COR-L47 (cell line): ENCODE results near the gene NFIL3.
A peak's percentile ranks its signal among the peaks of the same experiment; 100 is the strongest.
"Not testable (repeated sequence)": the region's sequence is repeated elsewhere in the genome, so short reads cannot be mapped to it uniquely, and the experiment has no call there.

Experiments used
- DNase-seq: peaks from one replicate; lab custom pipeline; 2025; lab: John Stamatoyannopoulos, UW

The NFIL3 gene, protein sequence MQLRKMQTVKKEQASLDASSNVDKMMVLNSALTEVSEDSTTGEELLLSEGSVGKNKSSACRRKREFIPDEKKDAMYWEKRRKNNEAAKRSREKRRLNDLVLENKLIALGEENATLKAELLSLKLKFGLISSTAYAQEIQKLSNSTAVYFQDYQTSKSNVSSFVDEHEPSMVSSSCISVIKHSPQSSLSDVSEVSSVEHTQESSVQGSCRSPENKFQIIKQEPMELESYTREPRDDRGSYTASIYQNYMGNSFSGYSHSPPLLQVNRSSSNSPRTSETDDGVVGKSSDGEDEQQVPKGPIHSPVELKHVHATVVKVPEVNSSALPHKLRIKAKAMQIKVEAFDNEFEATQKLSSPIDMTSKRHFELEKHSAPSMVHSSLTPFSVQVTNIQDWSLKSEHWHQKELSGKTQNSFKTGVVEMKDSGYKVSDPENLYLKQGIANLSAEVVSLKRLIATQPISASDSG

DNA sequence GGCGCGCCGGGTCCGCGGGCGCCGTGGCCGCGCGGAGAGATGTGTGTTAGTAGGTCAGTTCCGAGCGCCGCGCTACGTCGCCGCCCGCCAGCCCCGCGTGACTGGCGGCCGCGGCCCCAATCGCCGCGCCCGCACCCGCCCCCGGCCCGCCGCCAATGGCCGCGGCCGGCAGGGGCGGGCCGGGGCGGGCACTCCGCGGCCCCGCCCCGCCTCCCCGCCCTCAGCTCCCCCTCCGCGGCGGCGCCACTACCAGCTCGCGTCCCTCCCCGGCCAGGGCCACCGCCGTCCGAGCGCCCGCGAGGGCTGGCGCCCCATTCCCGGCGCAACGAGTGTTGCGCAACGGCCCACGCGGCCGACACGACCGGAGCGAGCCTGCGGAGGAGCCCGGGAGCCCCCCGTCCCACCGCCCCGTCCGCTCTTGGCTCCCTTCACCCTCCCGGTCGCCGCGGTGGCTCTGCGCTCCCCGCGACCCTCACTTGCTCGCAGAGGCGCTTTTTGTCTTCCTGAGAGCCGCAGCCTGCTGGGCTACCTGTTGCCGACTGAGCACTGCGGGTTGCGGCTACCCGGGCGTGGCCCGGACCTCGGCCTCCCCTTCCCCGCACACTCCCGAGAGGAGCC is at the start of gene NFIL3:
TSS of gene NFIL3 (minus strand) at position 48 of the 618 bp plus-strand sequence. CDS start 13,098 bp downstream, outside the sequence.
- peak; percentile 63 for DNase-seq

DNA sequence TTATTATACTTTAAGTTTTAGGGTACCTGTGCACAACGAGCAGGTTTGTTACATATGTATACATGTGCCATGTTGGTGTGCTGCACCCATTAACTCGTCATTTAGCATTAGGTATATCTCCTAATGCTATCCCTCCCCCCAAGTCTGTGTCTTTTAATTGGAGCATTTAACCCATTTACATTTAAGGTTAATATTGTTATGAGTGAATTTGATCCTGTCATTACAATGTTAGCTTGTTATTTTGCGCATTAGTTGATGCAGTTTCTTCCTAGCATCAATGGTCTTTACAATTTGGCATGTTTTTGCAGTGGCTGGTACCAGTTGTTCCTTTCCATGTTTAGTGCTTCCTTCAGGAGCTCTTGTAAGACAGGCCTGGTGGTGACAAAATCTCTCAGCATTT is 47.9 kb upstream of the NFIL3 start:
- DNase-seq: not testable (repeated sequence)

GRCh38 chr9:91465420-91465819 is 41.8 kb upstream of the NFIL3 start:
- no peak for DNase-seq

DNA sequence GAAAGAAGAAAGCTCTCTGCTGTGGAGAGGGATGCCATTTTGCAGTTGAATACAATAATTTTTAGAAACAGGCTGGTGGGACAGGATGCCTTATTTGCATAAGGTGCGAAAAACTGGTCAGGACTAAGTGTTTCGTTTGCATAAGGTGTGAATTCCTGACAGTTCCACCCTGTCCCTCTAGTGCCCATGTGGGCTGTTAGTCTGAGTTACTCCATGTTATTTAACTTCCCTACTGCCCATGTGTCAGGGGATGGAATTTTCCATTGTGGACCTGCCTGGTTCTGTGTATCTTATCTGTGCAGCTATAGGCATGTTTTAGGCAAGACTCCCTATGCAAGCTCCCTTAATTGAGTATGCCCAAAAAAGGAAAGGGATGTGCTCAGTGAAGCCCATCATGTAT is 35.3 kb upstream of the NFIL3 start:
- DNase-seq: no peak

GRCh38 chr9:91452844-91453243 is 29.2 kb upstream of the NFIL3 start:
- no peak for DNase-seq

GRCh38 chr9:91451431-91452270 is 28.0 kb upstream of the NFIL3 start:
- DNase-seq: no peak

DNA sequence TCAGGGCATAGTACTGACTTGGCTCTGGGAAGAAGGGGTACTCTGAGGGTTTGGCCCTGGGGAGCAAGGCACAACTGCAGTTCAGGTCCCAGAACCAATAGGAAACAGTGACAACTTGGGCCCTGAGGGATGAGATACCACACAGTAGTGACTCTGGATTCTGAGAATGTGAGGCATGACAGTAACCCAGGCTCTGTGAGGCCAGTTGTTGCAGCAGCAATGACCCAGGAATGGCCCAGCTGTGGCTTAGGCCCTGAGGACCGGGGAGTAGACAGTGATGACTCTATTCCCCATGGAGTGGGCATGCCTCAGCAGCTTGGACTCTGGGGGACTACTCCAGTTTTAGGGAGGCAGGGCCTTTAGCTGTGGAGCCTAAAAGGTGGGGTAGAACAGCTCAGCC is 21.5 kb upstream of the NFIL3 start:
- DNase-seq: no peak

DNA sequence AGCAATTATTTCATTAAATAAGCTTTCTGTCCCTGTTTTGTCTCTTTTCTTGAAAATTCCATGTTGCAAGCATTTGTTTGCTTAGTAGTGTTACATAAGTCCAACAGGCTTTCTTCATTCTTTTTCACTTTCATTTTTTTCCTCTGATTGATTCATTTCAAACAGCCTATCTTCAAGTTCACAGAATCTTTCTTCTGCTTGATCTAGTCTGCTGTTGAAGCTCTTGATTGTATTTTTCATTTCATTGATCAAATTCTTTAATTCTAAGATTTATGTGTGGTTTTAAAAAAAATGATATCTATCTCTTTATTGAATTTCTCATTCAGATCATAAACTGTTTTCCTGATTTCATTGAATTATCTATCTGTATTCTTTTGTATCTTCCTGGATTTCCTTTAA is 20.4 kb upstream of the NFIL3 start:
- DNase-seq: no peak

DNA sequence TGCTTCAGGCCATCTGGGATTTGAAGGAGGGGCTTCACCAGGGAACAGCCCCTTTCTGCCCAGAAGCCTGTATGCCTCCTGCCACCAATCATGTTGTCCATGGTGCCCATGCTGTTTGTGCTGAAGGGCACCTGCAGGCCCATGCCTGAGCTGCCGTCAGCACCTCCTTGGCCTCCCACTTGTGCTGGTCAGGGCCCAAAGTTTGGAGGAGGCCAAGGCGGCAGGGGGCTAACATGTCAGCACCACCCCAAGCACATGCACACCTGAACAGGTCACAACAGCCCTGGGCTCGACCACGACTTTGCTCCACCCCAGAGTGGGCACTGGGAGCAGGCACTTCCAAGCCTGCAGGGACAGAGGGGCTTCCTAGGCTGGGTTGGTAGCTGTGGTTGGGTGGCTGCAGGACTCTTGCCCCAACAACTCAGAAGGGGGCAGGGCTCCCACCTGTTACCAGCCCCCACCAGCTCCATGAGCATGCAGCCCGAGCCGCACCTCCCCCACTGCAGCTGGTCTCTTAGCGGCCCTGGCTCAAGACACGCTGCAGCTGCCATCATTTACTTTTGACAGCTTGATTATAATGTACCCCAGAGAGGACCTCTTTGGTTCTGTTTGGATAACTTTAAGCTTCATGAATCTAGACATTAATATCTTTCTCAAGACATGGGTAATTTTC is 19.8 kb upstream of the NFIL3 start:
- DNase-seq: no peak

DNA sequence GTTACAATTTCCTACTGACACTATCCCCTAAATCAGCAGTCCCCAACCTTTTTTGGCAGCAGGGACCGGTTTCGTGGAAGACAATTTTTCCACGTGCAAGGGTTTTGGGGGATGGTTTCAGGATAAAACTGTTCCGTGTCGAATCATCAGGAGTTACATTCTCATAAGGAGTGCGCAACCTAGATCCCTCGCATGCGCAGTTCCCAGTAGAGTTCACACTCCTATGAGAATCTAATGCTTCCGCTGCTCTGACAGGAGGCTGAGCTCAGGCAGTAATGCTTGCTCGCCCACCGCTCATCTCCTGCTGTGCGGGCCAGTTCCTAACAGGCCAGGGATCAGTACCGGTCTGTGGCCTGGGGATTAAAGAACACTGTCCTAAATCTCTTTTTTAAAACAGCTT is 13.2 kb upstream of the NFIL3 start:
- DNase-seq: no peak

GRCh38 chr9:91433180-91433579 is 9.5 kb upstream of the NFIL3 start:
- DNase-seq: no peak

DNA sequence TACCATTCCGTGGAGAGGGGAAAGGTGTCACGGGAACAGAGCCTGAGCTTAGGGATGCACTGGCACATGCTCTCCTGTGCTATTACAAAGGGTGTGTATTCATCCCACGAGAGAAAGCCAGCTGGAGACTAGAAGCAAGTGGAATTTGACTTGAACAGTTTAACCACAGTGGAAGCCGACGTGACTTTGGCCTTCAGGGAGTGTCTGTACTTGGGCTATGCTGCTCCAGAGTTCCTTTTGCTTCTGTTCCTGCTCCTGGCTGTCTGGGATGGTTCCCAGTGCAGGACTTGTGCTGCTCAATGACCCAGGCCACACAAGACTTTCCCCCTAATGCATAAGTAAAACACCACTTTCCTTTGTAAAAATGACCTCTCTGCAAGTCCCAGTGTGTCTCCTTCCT is 7.9 kb upstream of the NFIL3 start:
- DNase-seq: no peak

DNA sequence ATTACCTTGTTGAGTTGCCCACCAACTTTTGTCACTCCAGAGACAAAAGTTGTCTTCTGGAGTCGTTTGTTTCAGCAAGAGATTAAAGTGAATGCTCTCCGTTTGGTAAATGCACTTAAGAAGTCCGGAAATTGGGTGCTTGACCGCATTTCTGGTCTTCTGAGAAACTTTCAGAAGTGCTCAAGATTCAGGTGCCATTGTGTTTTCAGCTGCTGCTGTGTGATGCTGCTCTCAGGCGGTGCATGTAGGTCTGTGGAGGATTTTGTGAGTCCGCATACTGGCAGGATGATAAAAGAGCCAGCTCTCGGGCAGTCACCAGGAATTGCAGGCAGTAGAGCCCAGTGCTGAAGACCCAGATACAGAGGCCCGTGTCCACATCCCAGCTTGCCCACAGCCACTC is 5.9 kb upstream of the NFIL3 start:
- DNase-seq: no peak

DNA sequence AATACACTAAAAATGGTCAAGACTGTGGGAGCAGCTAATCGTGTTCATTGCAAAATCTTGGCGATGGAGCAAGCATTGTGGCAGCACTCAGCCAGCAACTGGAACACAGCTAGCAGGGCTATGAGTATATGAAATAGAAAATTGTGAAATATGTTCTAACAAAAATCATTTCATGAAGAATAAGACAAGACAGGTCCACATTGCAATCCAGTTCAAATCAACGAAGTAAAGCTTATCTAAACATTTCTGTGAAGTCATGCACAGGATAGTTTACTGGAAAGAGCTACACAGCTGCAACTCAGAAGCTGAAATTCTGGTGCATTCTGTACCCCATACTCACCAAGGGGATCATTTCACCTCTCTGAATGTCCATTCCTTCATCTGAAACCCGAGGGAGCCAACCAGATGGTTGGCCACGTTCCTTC is 5.3 kb upstream of the NFIL3 start:
- no peak for DNase-seq

DNA sequence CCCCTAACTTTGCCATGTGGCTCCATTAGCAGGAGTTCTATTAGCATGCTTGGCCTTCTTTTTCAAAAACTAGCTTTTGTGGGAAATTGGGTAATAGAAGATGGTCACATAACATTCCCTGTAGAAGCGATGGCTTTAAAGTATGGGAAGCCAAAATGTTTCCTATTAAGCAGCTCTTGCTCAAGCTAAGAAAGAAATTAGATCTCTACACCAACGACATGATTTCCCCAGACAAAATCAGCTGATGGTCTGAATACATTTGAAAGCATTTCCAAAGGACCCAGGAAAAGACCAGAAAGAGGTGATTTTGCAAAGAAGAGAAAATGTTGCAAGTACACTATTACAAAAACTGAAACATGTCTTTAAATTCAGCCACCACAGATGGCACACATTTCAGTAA is 4.8 kb upstream of the NFIL3 start:
- DNase-seq: no peak

GRCh38 chr9:91427873-91428272 is 4.2 kb upstream of the NFIL3 start:
- no peak for DNase-seq

GRCh38 chr9:91426123-91426745 is 2.6 kb upstream of the NFIL3 start:
- DNase-seq: peak; percentile 41

- no peak for DNase-seq
These were observed 1.6 kb upstream of the NFIL3 start for GRCh38 chr9:91425271-91425670.

GRCh38 chr9:91424403-91425176 is 958 bp upstream of the NFIL3 start:
- DNase-seq: peak; percentile 37

DNA sequence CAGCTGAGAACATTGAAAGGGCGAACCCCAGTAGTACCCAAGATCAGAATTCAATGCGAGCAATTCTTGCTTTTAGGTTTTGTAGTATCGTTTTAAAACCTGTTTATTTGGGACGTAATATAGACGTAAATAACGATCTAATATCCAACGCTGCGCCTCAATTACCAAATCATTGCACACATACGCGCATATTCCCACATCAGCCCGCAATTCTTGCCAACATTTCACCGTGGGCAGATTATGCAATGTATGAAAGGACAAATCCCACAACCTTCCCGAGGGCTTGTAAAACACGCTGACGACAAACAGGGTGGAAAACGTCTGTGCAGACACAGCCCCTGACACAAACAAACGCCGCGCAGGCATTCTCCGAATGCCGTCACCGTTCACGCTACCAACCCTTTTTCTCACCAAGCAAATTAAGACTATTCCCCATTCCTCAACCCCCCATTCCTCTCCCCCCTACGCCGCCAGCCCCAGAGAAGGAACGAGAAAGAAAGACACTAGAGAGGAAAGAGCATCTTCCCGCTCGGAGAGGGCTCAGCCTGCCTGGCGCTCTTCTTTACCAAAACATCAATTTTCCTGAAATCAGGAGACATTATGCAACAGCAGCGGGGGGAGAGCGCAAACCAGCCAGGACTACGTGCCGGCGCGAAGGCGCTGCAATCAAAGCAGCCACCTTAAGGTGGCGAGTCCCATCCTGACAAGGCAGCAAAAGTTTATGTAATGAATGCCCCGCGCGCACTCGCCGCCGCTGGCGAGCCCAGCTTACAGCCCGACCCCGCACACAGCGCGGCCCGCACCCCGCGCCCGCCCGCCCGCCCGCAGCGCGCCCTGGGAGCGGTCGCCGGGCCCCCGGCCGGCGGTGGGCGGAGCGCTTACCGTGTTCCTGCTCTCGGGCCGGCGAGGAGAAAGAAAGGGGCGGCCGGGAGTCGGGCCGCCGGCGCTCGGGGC is 597 bp downstream of the NFIL3 start:
- DNase-seq: peak; percentile 60
